ENCODE data around the gene SND1.

SND1 gene

DNA sequence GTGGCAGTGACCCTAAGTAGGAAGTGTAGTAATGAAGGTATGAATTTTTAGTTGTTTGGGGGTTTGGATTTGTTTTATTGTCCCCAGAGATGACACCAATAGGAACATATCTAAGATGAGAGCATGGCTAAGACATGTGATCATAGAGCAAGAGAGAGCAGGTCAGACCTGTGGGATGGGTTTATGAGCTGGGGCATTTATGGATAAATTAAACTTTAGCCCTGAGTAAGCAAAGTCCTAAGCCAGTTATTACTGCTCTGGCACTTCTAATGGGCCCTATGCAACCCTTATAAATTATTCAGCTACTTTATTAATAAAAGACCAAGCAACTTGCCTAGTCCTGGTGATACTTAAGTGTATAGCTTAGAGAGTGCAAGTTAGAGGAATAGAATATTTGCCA lies 294.1 kb downstream of the SND1 start:
- H3K27me3 ChIP-seq (ENCODE audit: insufficient read depth, poor library complexity, severe bottlenecking): no peaks in the 10 kb centered on the region
- no peak overlapping the region for H3K27ac ChIP-seq (ENCODE audit: poor library complexity, severe bottlenecking)
- TF ChIP-seq, protein P1, sequence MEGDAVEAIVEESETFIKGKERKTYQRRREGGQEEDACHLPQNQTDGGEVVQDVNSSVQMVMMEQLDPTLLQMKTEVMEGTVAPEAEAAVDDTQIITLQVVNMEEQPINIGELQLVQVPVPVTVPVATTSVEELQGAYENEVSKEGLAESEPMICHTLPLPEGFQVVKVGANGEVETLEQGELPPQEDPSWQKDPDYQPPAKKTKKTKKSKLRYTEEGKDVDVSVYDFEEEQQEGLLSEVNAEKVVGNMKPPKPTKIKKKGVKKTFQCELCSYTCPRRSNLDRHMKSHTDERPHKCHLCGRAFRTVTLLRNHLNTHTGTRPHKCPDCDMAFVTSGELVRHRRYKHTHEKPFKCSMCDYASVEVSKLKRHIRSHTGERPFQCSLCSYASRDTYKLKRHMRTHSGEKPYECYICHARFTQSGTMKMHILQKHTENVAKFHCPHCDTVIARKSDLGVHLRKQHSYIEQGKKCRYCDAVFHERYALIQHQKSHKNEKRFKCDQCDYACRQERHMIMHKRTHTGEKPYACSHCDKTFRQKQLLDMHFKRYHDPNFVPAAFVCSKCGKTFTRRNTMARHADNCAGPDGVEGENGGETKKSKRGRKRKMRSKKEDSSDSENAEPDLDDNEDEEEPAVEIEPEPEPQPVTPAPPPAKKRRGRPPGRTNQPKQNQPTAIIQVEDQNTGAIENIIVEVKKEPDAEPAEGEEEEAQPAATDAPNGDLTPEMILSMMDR (IDR thresholded peaks at IDR 0.05; ENCODE audit: poor library complexity, severe bottlenecking): no peak
- H3K36me3 ChIP-seq (ENCODE audit: low read depth): peaks cover 23% of the 10 kb centered on the region
- no peak for ATAC-seq (ENCODE audit: low read depth)
- no peak overlapping the region for H3K4me3 ChIP-seq (ENCODE audit: severe bottlenecking)
- H3K9me3 ChIP-seq (ENCODE audit: severe bottlenecking): no peaks in the 10 kb centered on the region
- no peak for DNase-seq (ENCODE audit: low spot score)
- no peaks in the 10 kb centered on the region for H3K4me1 ChIP-seq (ENCODE audit: insufficient read depth, poor library complexity, severe bottlenecking)

- H3K27ac ChIP-seq (ENCODE audit: poor library complexity, severe bottlenecking): no peak overlapping the region
- H3K9me3 ChIP-seq (ENCODE audit: severe bottlenecking): no peaks in the 10 kb centered on the region
- no peaks in the 10 kb centered on the region for H3K4me1 ChIP-seq (ENCODE audit: insufficient read depth, poor library complexity, severe bottlenecking)
- DNase-seq (ENCODE audit: low spot score) (no peak), ATAC-seq (ENCODE audit: low read depth) (no peak)
- TF ChIP-seq, protein P1 (IDR thresholded peaks at IDR 0.05; ENCODE audit: poor library complexity, severe bottlenecking): no peak
- H3K36me3 ChIP-seq (ENCODE audit: low read depth): peaks cover 18% of the 10 kb centered on the region
- no peak overlapping the region for H3K4me3 ChIP-seq (ENCODE audit: severe bottlenecking)
- no peaks in the 10 kb centered on the region for H3K27me3 ChIP-seq (ENCODE audit: insufficient read depth, poor library complexity, severe bottlenecking)
Measured at GRCh38 chr7:127946847-127947246, 294.9 kb downstream of the SND1 start.

DNA sequence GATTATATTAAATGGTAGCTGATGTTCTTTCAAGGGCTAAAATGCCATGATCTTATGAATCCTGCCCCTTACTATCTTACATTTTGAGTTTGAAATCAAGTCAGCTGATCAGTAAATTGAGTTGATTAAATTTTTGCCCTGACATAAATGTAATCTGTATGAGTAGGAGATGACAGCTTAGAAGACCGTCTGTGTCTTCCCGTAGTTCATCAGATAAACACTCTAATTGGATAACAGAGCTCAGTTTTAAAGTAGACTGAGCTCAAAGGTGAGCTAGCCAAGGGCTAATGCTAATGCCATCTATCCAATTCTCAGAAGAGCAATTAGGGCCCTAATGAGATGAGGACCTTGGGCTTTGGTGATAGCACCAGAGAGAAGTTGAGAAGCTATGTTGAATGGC lies 296.3 kb downstream of the SND1 start:
- Histone ChIP-seq H3K4me1 (ENCODE audit: insufficient read depth, poor library complexity, severe bottlenecking) (no peaks in the 10 kb centered on the region), H3K27me3 (ENCODE audit: insufficient read depth, poor library complexity, severe bottlenecking) (no peaks in the 10 kb centered on the region), H3K27ac (ENCODE audit: poor library complexity, severe bottlenecking) (no peak overlapping the region), H3K4me3 (ENCODE audit: severe bottlenecking) (no peak overlapping the region), H3K36me3 (ENCODE audit: low read depth) (peaks cover 12% of the 10 kb centered on the region; the same call in 1 of the 2 replicates), H3K9me3 (ENCODE audit: severe bottlenecking) (no peaks in the 10 kb centered on the region)
- DNase-seq (ENCODE audit: low spot score) (no peak), ATAC-seq (ENCODE audit: low read depth) (no peak)
- TF ChIP-seq, protein P1 (IDR thresholded peaks at IDR 0.05; ENCODE audit: poor library complexity, severe bottlenecking): no peak

GRCh38 chr7:127948930-127949329 lies 296.9 kb downstream of the SND1 start:
- H3K4me1 ChIP-seq (ENCODE audit: insufficient read depth, poor library complexity, severe bottlenecking): no peaks in the 10 kb centered on the region
- H3K9me3 ChIP-seq (ENCODE audit: severe bottlenecking): no peaks in the 10 kb centered on the region
- DNase-seq (ENCODE audit: low spot score) (no peak), ATAC-seq (ENCODE audit: low read depth) (no peak)
- no peak overlapping the region for H3K4me3 ChIP-seq (ENCODE audit: severe bottlenecking)
- peaks cover 18% of the 10 kb centered on the region; the same call in 1 of the 2 replicates for H3K36me3 ChIP-seq (ENCODE audit: low read depth)
- no peak overlapping the region for H3K27ac ChIP-seq (ENCODE audit: poor library complexity, severe bottlenecking)
- TF ChIP-seq, protein P1 (IDR thresholded peaks at IDR 0.05; ENCODE audit: poor library complexity, severe bottlenecking): no peak
- H3K27me3 ChIP-seq (ENCODE audit: insufficient read depth, poor library complexity, severe bottlenecking): no peaks in the 10 kb centered on the region

- TF ChIP-seq, protein P1 (IDR thresholded peaks at IDR 0.05; ENCODE audit: poor library complexity, severe bottlenecking): no peak
- H3K27me3 ChIP-seq (ENCODE audit: insufficient read depth, poor library complexity, severe bottlenecking): no peaks in the 10 kb centered on the region
- H3K36me3 ChIP-seq (ENCODE audit: low read depth): peaks cover 23% of the 10 kb centered on the region
- no peak overlapping the region for H3K4me3 ChIP-seq (ENCODE audit: severe bottlenecking)
- ATAC-seq (ENCODE audit: low read depth) (no peak), DNase-seq (ENCODE audit: low spot score) (no peak)
- H3K27ac ChIP-seq (ENCODE audit: poor library complexity, severe bottlenecking): no peak overlapping the region
- H3K9me3 ChIP-seq (ENCODE audit: severe bottlenecking): no peaks in the 10 kb centered on the region
- no peaks in the 10 kb centered on the region for H3K4me1 ChIP-seq (ENCODE audit: insufficient read depth, poor library complexity, severe bottlenecking)
Measured at GRCh38 chr7:127949769-127950222, 297.8 kb downstream of the SND1 start.
